ENCODE measurements around the gene CFAP99. TPM values are rescaled to one million over a fixed set of nuclear protein-coding genes. Genes with fewer than 3 reads are reported as not detected.

The CFAP99 gene
- polyA plus RNA-seq, 1 donor (not counting 4 experiments of a cell fraction or from before 2014, with no cell fraction given): not detected

- H3K27me3 ChIP-seq (ENCODE audit: control insufficient read depth, extremely low read depth, insufficient read depth, low read length): peaks cover 17% of the 10 kb centered on the region
- H3K4me3 ChIP-seq (ENCODE audit: control insufficient read depth in 2 of 3, extremely low read depth in 1 of 3, insufficient read depth in 2 of 3, low read depth in 1 of 3, low read length in 3 of 3): no peak overlapping the region
- H3K9me3 ChIP-seq (ENCODE audit: control insufficient read depth, low read depth, low read length): no peaks in the 10 kb centered on the region
- H2AFZ ChIP-seq (ENCODE audit: control insufficient read depth, low read length): no peak overlapping the region
- no peaks in the 10 kb centered on the region for H3K36me3 ChIP-seq (ENCODE audit: control insufficient read depth in 2 of 2, extremely low read depth in 1 of 2, insufficient read depth in 2 of 2, low read length in 2 of 2)
- dilution Hi-C loops (cut with MboI; ENCODE audit: extremely low pct_ligation_motif_present, low sequenced_read_pairs): no loop called here
- no peaks in the 10 kb centered on the region for H3K9me1 ChIP-seq (ENCODE audit: control insufficient read depth, extremely low read depth, insufficient read depth, low read length)
- H4K20me1 ChIP-seq (ENCODE audit: control insufficient read depth, extremely low read depth, insufficient read depth, low read length): no peaks in the 10 kb centered on the region
- H3K9ac ChIP-seq (ENCODE audit: control insufficient read depth, extremely low read depth, insufficient read depth, low read length): no peak overlapping the region
- TF ChIP-seq CTCF (optimal IDR thresholded peaks at IDR 0.05 in 1 of 3, IDR thresholded peaks at IDR 0.05 in 1 of 3, conservative IDR thresholded peaks at IDR 0.05 in 1 of 3; ENCODE audit: extremely low read depth in 1 of 3, insufficient read depth in 2 of 3, low read length in 3 of 3): no peak
- TF ChIP-seq EZH2 (IDR thresholded peaks at IDR 0.05; ENCODE audit: low read length): no peak
- no peaks in the 10 kb centered on the region for H3K79me2 ChIP-seq (ENCODE audit: control insufficient read depth, insufficient read depth, low read length)
- no peak for FAIRE-seq
- DNase-seq (ENCODE audit: low read depth, low spot score): no peak
- H3K4me1 ChIP-seq (ENCODE audit: control insufficient read depth, extremely low read depth, insufficient read depth, low read length): no peaks in the 10 kb centered on the region
- H3K27ac ChIP-seq (ENCODE audit: control insufficient read depth, insufficient read depth, low read length): no peak overlapping the region
- H3K4me2 ChIP-seq (ENCODE audit: control insufficient read depth, extremely low read depth, insufficient read depth, low read depth, low read length): no peak overlapping the region
These were observed 8.0 kb downstream of the CFAP99 start for GRCh38 chr4:2426711-2427275.

GRCh38 chr4:2427383-2428334 lies 8.9 kb downstream of the CFAP99 start:
- Histone ChIP-seq H3K9ac (ENCODE audit: control insufficient read depth, extremely low read depth, insufficient read depth, low read length) (no peak overlapping the region), H3K79me2 (ENCODE audit: control insufficient read depth, insufficient read depth, low read length) (no peaks in the 10 kb centered on the region), H3K9me3 (ENCODE audit: control insufficient read depth, low read depth, low read length) (no peaks in the 10 kb centered on the region), H3K4me3 (ENCODE audit: control insufficient read depth in 2 of 3, extremely low read depth in 1 of 3, insufficient read depth in 2 of 3, low read depth in 1 of 3, low read length in 3 of 3) (no peak overlapping the region), H3K9me1 (ENCODE audit: control insufficient read depth, extremely low read depth, insufficient read depth, low read length) (no peaks in the 10 kb centered on the region), H3K27me3 (ENCODE audit: control insufficient read depth, extremely low read depth, insufficient read depth, low read length) (peaks cover 13% of the 10 kb centered on the region), H2AFZ (ENCODE audit: control insufficient read depth, low read length) (no peak overlapping the region), H3K36me3 (ENCODE audit: control insufficient read depth in 2 of 2, extremely low read depth in 1 of 2, insufficient read depth in 2 of 2, low read length in 2 of 2) (no peaks in the 10 kb centered on the region), H3K4me1 (ENCODE audit: control insufficient read depth, extremely low read depth, insufficient read depth, low read length) (no peaks in the 10 kb centered on the region), H4K20me1 (ENCODE audit: control insufficient read depth, extremely low read depth, insufficient read depth, low read length) (no peaks in the 10 kb centered on the region), H3K27ac (ENCODE audit: control insufficient read depth, insufficient read depth, low read length) (no peak overlapping the region), H3K4me2 (ENCODE audit: control insufficient read depth, extremely low read depth, insufficient read depth, low read depth, low read length) (no peak overlapping the region)
- no peak for DNase-seq (ENCODE audit: low read depth, low spot score)
- FAIRE-seq: no peak
- TF ChIP-seq CTCF (optimal IDR thresholded peaks at IDR 0.05 in 1 of 3, IDR thresholded peaks at IDR 0.05 in 1 of 3, conservative IDR thresholded peaks at IDR 0.05 in 1 of 3; ENCODE audit: extremely low read depth in 1 of 3, insufficient read depth in 2 of 3, low read length in 3 of 3): no peak
- no peak for TF ChIP-seq EZH2 (IDR thresholded peaks at IDR 0.05; ENCODE audit: low read length)
- dilution Hi-C loops (cut with MboI; ENCODE audit: extremely low pct_ligation_motif_present, low sequenced_read_pairs): no loop called here

All from keratinocyte (primary cell).